HL-60 (cell line): Measurements from ENCODE around the gene KYAT1.

Experiments used
- DNase-seq, 2 experiments: peaks; one replicate each; pipeline ENCODE4 v3.0.0-alpha.2; 2010 to 2020; ENCODE audit warnings: low read depth in 1 of 2, low spot score in 1 of 2
- H3K27ac ChIP-seq: fragments of 250-450 bp; sonication (Bioruptor Pico); replicated peaks from 2 replicates; pipeline ENCODE4 v1.5.1; 2020; ENCODE audit warnings: mild to moderate bottlenecking, moderate library complexity
- H3K27me3 ChIP-seq: fragments of 250-450 bp; sonication (Bioruptor Pico); 2 replicates; pipeline ENCODE4 v1.5.1; 2021; ENCODE audit warnings: mild to moderate bottlenecking, moderate library complexity; ENCODE audit not compliant: insufficient read depth, poor library complexity, severe bottlenecking
- H3K4me3 ChIP-seq: replicated peaks from 2 replicates; pipeline ENCODE4 v1.5.1; 2011; ENCODE audit warnings: mild to moderate bottlenecking, control low read depth, low read length; ENCODE audit not compliant: insufficient read depth
- CTCF ChIP-seq: IDR thresholded peaks from one replicate; pipeline ENCODE4 v1.5.1; 2011; ENCODE audit warnings: low read length, control low read depth, inconsistent platforms; ENCODE audit not compliant: insufficient read depth
- GABPA ChIP-seq: IDR thresholded peaks from 2 replicates; pipeline ENCODE4 v1.6.1; 2012; ENCODE audit warnings: low read depth
- POLR2AphosphoS5 ChIP-seq: IDR thresholded peaks from 2 replicates; pipeline ENCODE4 v1.6.1; 2012; ENCODE audit warnings: low read depth
- REST ChIP-seq: IDR thresholded peaks from 2 replicates; pipeline ENCODE4 v1.6.1; 2012; ENCODE audit warnings: low read depth; ENCODE audit not compliant: insufficient replicate concordance
- SPI1 ChIP-seq: IDR thresholded peaks from 2 replicates; pipeline ENCODE4 v1.6.1; 2012; ENCODE audit warnings: low read depth, mild to moderate bottlenecking, borderline replicate concordance

KYAT1 gene

DNA sequence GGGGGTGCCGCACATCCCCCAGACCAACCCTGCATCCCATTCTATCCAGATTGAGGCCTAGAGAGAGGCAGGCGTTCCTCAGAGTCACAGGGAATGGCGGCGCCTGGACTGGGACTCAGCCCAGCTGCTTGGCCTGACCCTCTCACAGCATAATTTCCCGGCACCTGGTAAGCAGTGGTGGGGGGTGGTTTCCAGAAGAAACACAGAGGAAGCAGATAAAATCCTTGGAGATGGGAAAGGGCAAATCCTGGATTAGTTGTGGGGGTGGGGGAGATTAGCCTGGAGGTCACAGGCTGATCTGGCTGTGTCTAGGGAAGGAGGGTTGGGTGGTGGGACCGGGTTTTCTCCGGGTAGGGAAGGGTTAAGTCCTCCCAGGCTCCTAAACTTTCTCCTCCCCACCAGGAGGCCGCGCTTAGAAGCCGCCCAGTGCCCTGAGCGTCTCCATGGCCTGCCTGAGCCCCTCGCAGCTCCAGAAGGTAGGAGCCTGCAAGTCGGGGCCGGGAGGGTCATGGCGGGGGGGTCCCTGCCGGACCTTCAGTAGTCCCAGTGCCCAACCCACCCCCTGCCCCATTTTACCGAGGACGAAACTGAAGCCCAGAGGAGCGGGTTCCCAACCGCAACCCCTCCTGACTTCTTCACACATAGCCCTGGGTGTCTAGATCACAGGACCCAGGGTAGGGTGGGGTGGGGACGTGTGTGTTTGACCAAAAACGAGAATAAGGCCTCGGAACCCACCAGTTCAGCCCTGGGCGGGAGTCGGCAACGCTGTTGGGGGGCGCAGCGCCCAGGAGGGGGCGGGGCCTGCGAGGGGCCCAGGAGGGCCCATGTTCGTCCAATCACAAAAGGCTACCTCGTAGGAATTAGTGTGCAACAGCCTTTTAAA lies 40.4 kb upstream of the KYAT1 start:
- Histone ChIP-seq H3K4me3 (no peak overlapping the region), H3K27me3 (no peaks in the 10 kb centered on the region), H3K27ac (no peak overlapping the region)
- no peak for DNase-seq
- TF ChIP-seq GABPA, result no peak
- no peak for TF ChIP-seq POLR2AphosphoS5
- no peak for TF ChIP-seq CTCF
- TF ChIP-seq REST, result no peak
- TF ChIP-seq SPI1, result no peak

DNA sequence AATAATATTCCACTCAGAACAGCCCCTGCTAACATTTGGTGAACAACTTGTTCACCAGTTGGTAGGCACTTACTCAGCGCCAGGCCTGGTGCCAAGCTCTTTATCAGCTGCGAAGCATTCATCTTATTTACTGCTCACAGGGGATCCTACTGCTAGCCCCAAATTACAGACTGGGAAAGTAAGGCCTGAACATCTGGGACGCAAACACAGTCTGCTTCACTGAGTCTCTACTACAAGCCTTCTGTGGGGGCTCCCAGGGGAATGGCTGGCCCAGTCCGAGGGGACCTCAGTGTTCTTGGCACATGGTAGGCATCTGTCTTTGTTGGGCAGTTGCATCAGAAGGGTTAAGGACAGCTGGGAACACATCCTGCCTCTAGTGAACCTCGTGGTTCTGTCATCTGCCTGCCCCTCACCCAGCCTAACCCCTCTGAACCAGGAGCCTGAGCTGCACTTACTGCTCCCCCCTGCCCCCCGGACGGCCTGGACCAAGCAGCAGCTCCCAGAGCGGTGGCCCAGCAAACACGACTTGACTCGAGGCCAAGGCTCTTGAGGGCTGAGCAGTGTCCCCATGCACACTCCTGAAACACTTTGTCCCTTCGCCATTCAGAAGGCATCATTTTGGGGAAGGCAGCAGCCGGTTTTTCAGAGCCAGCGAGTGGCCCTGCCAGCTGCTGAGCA lies 38.8 kb upstream of the KYAT1 start, which contains the start of gene PHYHD1:
PHYHD1 (plus strand) TSS at position 602 of the 678 bp plus-strand sequence. CDS start 1,342 bp downstream, outside the sequence.
- no peak for DNase-seq
- Histone ChIP-seq H3K27me3 (no peaks in the 10 kb centered on the region), H3K4me3 (no peak within 1 kb of the TSS), H3K27ac (no peak within 1 kb of the TSS)
- TF ChIP-seq POLR2AphosphoS5 (no peak), REST (no peak), GABPA (no peak), CTCF (no peak)

DNA sequence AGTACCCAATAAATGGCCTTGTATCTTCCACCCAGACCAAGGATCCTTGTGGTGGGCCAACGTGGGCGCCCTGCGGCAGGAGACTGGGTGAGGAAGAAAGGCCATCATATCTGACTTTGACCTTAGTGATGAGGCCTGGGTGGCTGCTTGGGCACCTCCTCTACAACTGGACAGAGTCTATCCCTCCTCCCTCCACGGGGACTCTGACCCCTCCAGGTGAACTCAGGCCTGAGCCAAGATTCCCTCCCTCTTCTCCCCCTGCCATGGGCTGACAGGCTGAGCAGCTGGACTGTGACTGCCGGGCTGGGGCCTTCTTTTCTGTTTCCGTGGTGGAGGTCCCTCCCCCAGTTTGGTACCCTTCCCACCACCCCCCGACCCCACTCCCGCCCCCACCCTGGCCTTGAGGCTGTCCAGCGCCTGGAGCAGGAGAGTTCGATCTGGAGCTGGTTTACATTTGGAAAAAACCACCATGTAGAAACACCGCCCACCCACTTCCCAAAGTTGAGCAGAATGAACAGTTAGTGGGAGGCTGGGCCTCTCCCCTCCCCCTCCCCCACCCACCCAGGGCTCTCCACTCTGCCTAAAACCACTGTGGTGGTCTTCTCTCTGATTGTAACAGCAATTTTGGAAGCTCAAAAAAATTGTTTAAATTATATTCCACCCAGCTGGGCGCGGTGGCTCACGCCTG lies 37.8 kb upstream of the KYAT1 start:
- no peak overlapping the region for H3K27ac ChIP-seq

More for the DNA sequence above, 37.8 kb upstream of the KYAT1 start:
- TF ChIP-seq CTCF, result no peak
- no peak for TF ChIP-seq SPI1
- TF ChIP-seq POLR2AphosphoS5, result no peak
- no peak for TF ChIP-seq GABPA
- no peak for TF ChIP-seq REST
- H3K4me3 ChIP-seq, result no peak overlapping the region
- DNase-seq, result no peak
- no peaks in the 10 kb centered on the region for H3K27me3 ChIP-seq
